ENCODE measurements around the gene AFAP1L2.

Gene AFAP1L2

GRCh38 chr10:114386452-114386851, 17.9 kb downstream of the AFAP1L2 start:
- no peak for DNase-seq

- DNase-seq = no peak
These were observed 18.7 kb downstream of the AFAP1L2 start for GRCh38 chr10:114385557-114385956.

- DNase-seq = no peak
These were observed 19.7 kb downstream of the AFAP1L2 start for GRCh38 chr10:114384601-114385000.

GRCh38 chr10:114384181-114384580, 20.1 kb downstream of the AFAP1L2 start:
- no peak for DNase-seq

- no peak for DNase-seq
These were observed 23.5 kb downstream of the AFAP1L2 start for GRCh38 chr10:114380797-114381196.

- DNase-seq = no peak
These were observed 24.2 kb downstream of the AFAP1L2 start for GRCh38 chr10:114380060-114380459.

- DNase-seq = peak; percentile 76
These were observed 24.7 kb downstream of the AFAP1L2 start for GRCh38 chr10:114379631-114380041.

- DNase-seq = no peak
These were observed 27.8 kb downstream of the AFAP1L2 start for GRCh38 chr10:114376523-114376922.

- no peak for DNase-seq
These were observed 29.3 kb downstream of the AFAP1L2 start for GRCh38 chr10:114375047-114375446.

- no peak for DNase-seq
These were observed 30.1 kb downstream of the AFAP1L2 start for GRCh38 chr10:114374053-114374791.

- DNase-seq = no peak
These were observed 30.7 kb downstream of the AFAP1L2 start for GRCh38 chr10:114373631-114374030.

GRCh38 chr10:114372995-114373394, 31.3 kb downstream of the AFAP1L2 start:
- DNase-seq = no peak

GRCh38 chr10:114372179-114372578, 32.1 kb downstream of the AFAP1L2 start:
- DNase-seq = no peak

- DNase-seq = no peak
These were observed 33.3 kb downstream of the AFAP1L2 start for GRCh38 chr10:114370966-114371365.

GRCh38 chr10:114370199-114370598, 34.1 kb downstream of the AFAP1L2 start:
- no peak for DNase-seq

GRCh38 chr10:114368057-114368391, 36.3 kb downstream of the AFAP1L2 start:
- DNase-seq = no peak

- no peak for DNase-seq
These were observed 36.8 kb downstream of the AFAP1L2 start for GRCh38 chr10:114367351-114368056.

GRCh38 chr10:114364726-114365125, 39.6 kb downstream of the AFAP1L2 start:
- DNase-seq = no peak

GRCh38 chr10:114363745-114364454, 40.4 kb downstream of the AFAP1L2 start:
- DNase-seq = no peak

- no peak for DNase-seq
These were observed 41.4 kb downstream of the AFAP1L2 start for GRCh38 chr10:114362826-114363355.

- no peak for DNase-seq
These were observed 44.4 kb downstream of the AFAP1L2 start for GRCh38 chr10:114359953-114360345.

- DNase-seq = no peak
These were observed 45.0 kb downstream of the AFAP1L2 start for GRCh38 chr10:114359041-114359952.
